Measurements from ENCODE around the gene YJU2.
"Not testable (repeated sequence)": the region's sequence is repeated elsewhere in the genome, so short reads cannot be mapped to it uniquely, and the experiment has no call there.

Gene YJU2

GRCh38 chr19:4216846-4217245, 30.0 kb upstream of the YJU2 start:
- H2AFZ ChIP-seq (ENCODE audit: low read length): no peak overlapping the region
- no peak overlapping the region for H3K4me3 ChIP-seq (ENCODE audit: low read length)
- H3K36me3 ChIP-seq (replicated peaks; ENCODE audit: insufficient read depth, low read length): no peaks in the 10 kb centered on the region
- H3K9me2 ChIP-seq (replicated peaks; ENCODE audit: insufficient read depth, low read length): no peaks in the 10 kb centered on the region
- H3K27me3 ChIP-seq (replicated peaks; ENCODE audit: insufficient read depth, low read length): peaks cover 84% of the 10 kb centered on the region
- no peaks in the 10 kb centered on the region for H3K4me1 ChIP-seq (ENCODE audit: low read length)
- H3K27ac ChIP-seq (ENCODE audit: low read length): no peak overlapping the region
- TF ChIP-seq EZH2 (optimal IDR thresholded peaks at IDR 0.05; ENCODE audit: low read depth, low read length) (no peak), EZH2phosphoT487 (IDR thresholded peaks at IDR 0.05; ENCODE audit: low read length) (no peak), CTCF (IDR thresholded peaks at IDR 0.05; ENCODE audit: low read length) (no peak)
- H3K9me3 ChIP-seq (replicated peaks; ENCODE audit: insufficient read depth, low read length): no peaks in the 10 kb centered on the region
- H4K20me1 ChIP-seq (ENCODE audit: insufficient read depth, low read length): no peaks in the 10 kb centered on the region
- no peak overlapping the region for H3K4me2 ChIP-seq (ENCODE audit: low read depth, low read length)
- no peaks in the 10 kb centered on the region for H3F3A ChIP-seq (ENCODE audit: insufficient read depth, low read length)
- DNase-seq: no peak
- H3K79me2 ChIP-seq (ENCODE audit: low read length): no peaks in the 10 kb centered on the region
- no peak overlapping the region for H3K9ac ChIP-seq (ENCODE audit: low read length)

DNA sequence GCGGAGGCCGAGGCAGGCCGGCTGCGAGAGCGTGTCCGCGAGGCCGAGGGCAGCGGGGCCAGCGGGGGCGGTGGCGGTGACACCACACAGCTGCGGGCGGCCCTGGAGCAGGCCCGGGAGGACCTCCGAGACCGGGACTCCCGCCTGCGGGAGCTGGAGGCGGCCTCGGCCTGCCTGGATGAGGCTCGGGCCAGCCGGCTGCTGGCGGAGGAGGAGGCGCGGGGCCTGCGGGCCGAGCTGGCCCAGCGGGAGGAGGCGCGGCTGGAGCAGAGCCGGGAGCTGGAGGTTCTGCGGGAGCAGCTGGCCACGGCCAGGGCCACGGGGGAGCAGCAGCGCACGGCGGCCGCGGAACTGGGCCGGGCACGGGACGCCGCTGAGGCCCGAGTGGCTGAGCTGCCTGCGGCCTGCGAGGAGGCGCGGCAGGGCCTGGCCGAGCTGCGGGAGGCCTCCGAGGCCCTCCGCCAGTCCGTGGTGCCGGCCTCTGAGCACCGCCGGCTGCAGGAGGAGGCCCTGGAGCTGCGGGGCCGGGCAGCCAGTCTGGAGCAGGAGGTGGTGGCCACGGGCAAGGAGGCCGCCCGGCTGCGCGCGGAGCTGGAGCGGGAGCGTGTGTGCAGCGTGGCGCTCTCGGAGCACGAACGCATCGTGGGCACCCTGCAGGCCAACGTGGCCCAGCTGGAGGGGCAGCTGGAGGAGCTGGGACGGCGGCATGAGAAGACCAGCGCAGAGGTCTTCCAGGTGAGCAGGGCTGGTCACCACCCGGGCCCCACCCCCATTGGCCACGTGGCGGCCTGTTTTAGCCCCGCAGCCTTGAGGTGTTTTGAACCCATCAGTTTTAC, 29.2 kb upstream of the YJU2 start:
- H3K27me3 ChIP-seq (replicated peaks; ENCODE audit: insufficient read depth, low read length): peaks cover 83% of the 10 kb centered on the region

DNA sequence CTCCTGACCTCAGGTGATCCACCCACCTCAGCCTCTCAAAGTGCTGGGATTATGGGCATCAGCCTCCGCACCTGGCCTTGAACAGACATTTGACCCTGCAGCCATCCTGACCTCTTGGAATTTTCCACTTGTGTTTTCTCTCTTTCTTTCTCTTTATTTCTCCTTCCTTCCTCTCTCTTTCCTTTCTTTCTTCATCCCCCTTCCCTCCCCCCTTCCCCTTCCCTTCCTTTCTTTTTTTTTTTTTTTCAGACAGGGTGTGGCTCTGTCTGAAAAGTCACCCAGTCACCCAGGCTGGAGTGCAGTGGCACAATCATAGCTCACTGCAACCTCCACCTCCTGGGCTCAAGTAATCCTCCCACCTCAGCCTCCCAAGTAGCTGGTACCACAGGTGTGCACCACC, 28.4 kb upstream of the YJU2 start:
- H3K4me3 ChIP-seq (ENCODE audit: low read length); H3K9me3 ChIP-seq (replicated peaks; ENCODE audit: insufficient read depth, low read length); H3K79me2 ChIP-seq (ENCODE audit: low read length); H2AFZ ChIP-seq (ENCODE audit: low read length); H3K4me2 ChIP-seq (ENCODE audit: low read depth, low read length); H3K9ac ChIP-seq (ENCODE audit: low read length); H4K20me1 ChIP-seq (ENCODE audit: insufficient read depth, low read length); H3K4me1 ChIP-seq (ENCODE audit: low read length); H3K36me3 ChIP-seq (replicated peaks; ENCODE audit: insufficient read depth, low read length); H3K27ac ChIP-seq (ENCODE audit: low read length); H3F3A ChIP-seq (ENCODE audit: insufficient read depth, low read length); DNase-seq; H3K9me2 ChIP-seq (replicated peaks; ENCODE audit: insufficient read depth, low read length): not testable (repeated sequence)
- peaks cover 79% of the 10 kb centered on the region for H3K27me3 ChIP-seq (replicated peaks; ENCODE audit: insufficient read depth, low read length)

More for the DNA sequence above, 29.2 kb upstream of the YJU2 start:
- H3K79me2 ChIP-seq (ENCODE audit: low read length): no peaks in the 10 kb centered on the region
- H3K4me1 ChIP-seq (ENCODE audit: low read length): no peaks in the 10 kb centered on the region
- no peaks in the 10 kb centered on the region for H3K36me3 ChIP-seq (replicated peaks; ENCODE audit: insufficient read depth, low read length)
- no peaks in the 10 kb centered on the region for H3K9me2 ChIP-seq (replicated peaks; ENCODE audit: insufficient read depth, low read length)
- H3K9me3 ChIP-seq (replicated peaks; ENCODE audit: insufficient read depth, low read length): no peaks in the 10 kb centered on the region
- TF ChIP-seq EZH2 (optimal IDR thresholded peaks at IDR 0.05; ENCODE audit: low read depth, low read length): no peak
- no peak for TF ChIP-seq CTCF (IDR thresholded peaks at IDR 0.05; ENCODE audit: low read length)
- no peak for TF ChIP-seq EZH2phosphoT487 (IDR thresholded peaks at IDR 0.05; ENCODE audit: low read length)
- DNase-seq: no peak
- H3K4me3 ChIP-seq (ENCODE audit: low read length): no peak overlapping the region
- no peaks in the 10 kb centered on the region for H3F3A ChIP-seq (ENCODE audit: insufficient read depth, low read length)
- no peak overlapping the region for H3K9ac ChIP-seq (ENCODE audit: low read length)
- no peaks in the 10 kb centered on the region for H4K20me1 ChIP-seq (ENCODE audit: insufficient read depth, low read length)
- H2AFZ ChIP-seq (ENCODE audit: low read length): no peak overlapping the region
- no peak overlapping the region for H3K4me2 ChIP-seq (ENCODE audit: low read depth, low read length)
- H3K27ac ChIP-seq (ENCODE audit: low read length): no peak overlapping the region

DNA sequence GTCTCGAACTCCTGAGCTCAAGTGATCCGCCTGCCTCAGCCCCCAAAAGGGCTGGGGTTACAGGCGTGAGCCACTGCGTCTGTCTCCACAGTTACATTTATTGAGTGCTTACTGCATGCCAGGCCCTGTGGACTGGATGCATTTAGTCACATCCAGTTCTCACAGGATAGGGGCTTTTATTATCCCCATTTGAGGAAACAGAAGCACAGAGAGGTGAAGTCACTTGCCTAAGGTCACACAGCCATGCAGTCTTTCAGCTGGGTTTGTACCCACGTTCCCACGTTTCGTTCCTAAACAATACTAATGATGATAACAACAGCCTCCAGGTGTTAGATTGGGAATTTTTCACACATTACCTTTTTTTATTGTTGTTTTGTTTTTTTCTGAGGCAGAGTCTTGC, 26.7 kb upstream of the YJU2 start:
- Histone ChIP-seq H3K9me2 (replicated peaks; ENCODE audit: insufficient read depth, low read length) (no peaks in the 10 kb centered on the region), H3K9ac (ENCODE audit: low read length) (no peak overlapping the region), H3F3A (ENCODE audit: insufficient read depth, low read length) (no peaks in the 10 kb centered on the region), H4K20me1 (ENCODE audit: insufficient read depth, low read length) (no peaks in the 10 kb centered on the region), H2AFZ (ENCODE audit: low read length) (no peak overlapping the region), H3K4me3 (ENCODE audit: low read length) (no peak overlapping the region), H3K4me2 (ENCODE audit: low read depth, low read length) (no peak overlapping the region), H3K27me3 (replicated peaks; ENCODE audit: insufficient read depth, low read length) (peaks cover 77% of the 10 kb centered on the region), H3K79me2 (ENCODE audit: low read length) (no peaks in the 10 kb centered on the region), H3K27ac (ENCODE audit: low read length) (no peak overlapping the region), H3K9me3 (replicated peaks; ENCODE audit: insufficient read depth, low read length) (no peaks in the 10 kb centered on the region), H3K36me3 (replicated peaks; ENCODE audit: insufficient read depth, low read length) (no peaks in the 10 kb centered on the region), H3K4me1 (ENCODE audit: low read length) (no peaks in the 10 kb centered on the region)
- DNase-seq: no peak
- TF ChIP-seq EZH2 (optimal IDR thresholded peaks at IDR 0.05; ENCODE audit: low read depth, low read length): no peak
- TF ChIP-seq EZH2phosphoT487 (IDR thresholded peaks at IDR 0.05; ENCODE audit: low read length): no peak
- no peak for TF ChIP-seq CTCF (IDR thresholded peaks at IDR 0.05; ENCODE audit: low read length)
